ENCODE data around the gene GPR78. TPM values are rescaled to one million over a fixed set of nuclear protein-coding genes. Genes with fewer than 3 reads are reported as not detected.

GPR78 gene
- polyA plus RNA-seq, 1 donor (not counting 4 experiments of a cell fraction or from before 2014, with no cell fraction given): not detected

DNA sequence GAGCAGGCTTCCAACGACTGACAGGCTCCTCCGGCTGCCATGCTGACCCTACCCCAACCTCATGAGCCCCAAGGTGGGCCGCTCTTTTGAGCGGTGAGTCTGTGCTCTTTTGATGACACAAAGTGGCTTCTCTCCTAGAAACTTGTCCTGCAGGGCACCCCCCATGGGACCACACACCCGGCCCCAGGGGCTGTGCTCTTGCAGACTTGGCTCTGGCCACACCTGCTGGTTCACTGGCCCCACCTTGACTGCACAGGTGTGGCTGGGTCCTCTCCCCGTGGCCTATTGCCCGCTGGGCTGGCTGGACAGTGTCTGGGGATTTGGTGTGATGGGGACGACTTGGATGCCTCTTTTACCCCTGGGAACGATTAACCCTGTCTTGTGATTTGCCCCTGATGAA lies 10.9 kb downstream of the GPR78 start:
- dilution Hi-C loops (cut with MboI; ENCODE audit: extremely low pct_ligation_motif_present, low sequenced_read_pairs): no loop called here
- H4K20me1 ChIP-seq (ENCODE audit: control insufficient read depth, extremely low read depth, insufficient read depth, low read length): no peaks in the 10 kb centered on the region
- H3K27ac ChIP-seq (ENCODE audit: control insufficient read depth, insufficient read depth, low read length): no peak overlapping the region
- H2AFZ ChIP-seq (ENCODE audit: control insufficient read depth, low read length): no peak overlapping the region
- H3K79me2 ChIP-seq (ENCODE audit: control insufficient read depth, insufficient read depth, low read length): no peaks in the 10 kb centered on the region
- no peaks in the 10 kb centered on the region for H3K4me1 ChIP-seq (ENCODE audit: control insufficient read depth, extremely low read depth, insufficient read depth, low read length)
- H3K4me2 ChIP-seq (ENCODE audit: control insufficient read depth, extremely low read depth, insufficient read depth, low read depth, low read length): no peak overlapping the region
- no peak overlapping the region for H3K4me3 ChIP-seq (ENCODE audit: control insufficient read depth in 2 of 3, extremely low read depth in 1 of 3, insufficient read depth in 2 of 3, low read depth in 1 of 3, low read length in 3 of 3)
- H3K9ac ChIP-seq (ENCODE audit: control insufficient read depth, extremely low read depth, insufficient read depth, low read length): no peak overlapping the region
- H3K9me3 ChIP-seq (ENCODE audit: control insufficient read depth, low read depth, low read length): no peaks in the 10 kb centered on the region
- no peaks in the 10 kb centered on the region for H3K9me1 ChIP-seq (ENCODE audit: control insufficient read depth, extremely low read depth, insufficient read depth, low read length)
- FAIRE-seq (no peak), DNase-seq (ENCODE audit: low read depth, low spot score) (no peak)
- H3K27me3 ChIP-seq (ENCODE audit: control insufficient read depth, extremely low read depth, insufficient read depth, low read length): peaks cover 37% of the 10 kb centered on the region
- no peaks in the 10 kb centered on the region for H3K36me3 ChIP-seq (ENCODE audit: control insufficient read depth in 2 of 2, extremely low read depth in 1 of 2, insufficient read depth in 2 of 2, low read length in 2 of 2)
- TF ChIP-seq, protein P1, sequence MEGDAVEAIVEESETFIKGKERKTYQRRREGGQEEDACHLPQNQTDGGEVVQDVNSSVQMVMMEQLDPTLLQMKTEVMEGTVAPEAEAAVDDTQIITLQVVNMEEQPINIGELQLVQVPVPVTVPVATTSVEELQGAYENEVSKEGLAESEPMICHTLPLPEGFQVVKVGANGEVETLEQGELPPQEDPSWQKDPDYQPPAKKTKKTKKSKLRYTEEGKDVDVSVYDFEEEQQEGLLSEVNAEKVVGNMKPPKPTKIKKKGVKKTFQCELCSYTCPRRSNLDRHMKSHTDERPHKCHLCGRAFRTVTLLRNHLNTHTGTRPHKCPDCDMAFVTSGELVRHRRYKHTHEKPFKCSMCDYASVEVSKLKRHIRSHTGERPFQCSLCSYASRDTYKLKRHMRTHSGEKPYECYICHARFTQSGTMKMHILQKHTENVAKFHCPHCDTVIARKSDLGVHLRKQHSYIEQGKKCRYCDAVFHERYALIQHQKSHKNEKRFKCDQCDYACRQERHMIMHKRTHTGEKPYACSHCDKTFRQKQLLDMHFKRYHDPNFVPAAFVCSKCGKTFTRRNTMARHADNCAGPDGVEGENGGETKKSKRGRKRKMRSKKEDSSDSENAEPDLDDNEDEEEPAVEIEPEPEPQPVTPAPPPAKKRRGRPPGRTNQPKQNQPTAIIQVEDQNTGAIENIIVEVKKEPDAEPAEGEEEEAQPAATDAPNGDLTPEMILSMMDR (optimal IDR thresholded peaks at IDR 0.05 in 1 of 3, IDR thresholded peaks at IDR 0.05 in 1 of 3, conservative IDR thresholded peaks at IDR 0.05 in 1 of 3; ENCODE audit: extremely low read depth in 1 of 3, insufficient read depth in 2 of 3, low read length in 3 of 3): no peak
- TF ChIP-seq EZH2 (IDR thresholded peaks at IDR 0.05; ENCODE audit: low read length): no peak

DNA sequence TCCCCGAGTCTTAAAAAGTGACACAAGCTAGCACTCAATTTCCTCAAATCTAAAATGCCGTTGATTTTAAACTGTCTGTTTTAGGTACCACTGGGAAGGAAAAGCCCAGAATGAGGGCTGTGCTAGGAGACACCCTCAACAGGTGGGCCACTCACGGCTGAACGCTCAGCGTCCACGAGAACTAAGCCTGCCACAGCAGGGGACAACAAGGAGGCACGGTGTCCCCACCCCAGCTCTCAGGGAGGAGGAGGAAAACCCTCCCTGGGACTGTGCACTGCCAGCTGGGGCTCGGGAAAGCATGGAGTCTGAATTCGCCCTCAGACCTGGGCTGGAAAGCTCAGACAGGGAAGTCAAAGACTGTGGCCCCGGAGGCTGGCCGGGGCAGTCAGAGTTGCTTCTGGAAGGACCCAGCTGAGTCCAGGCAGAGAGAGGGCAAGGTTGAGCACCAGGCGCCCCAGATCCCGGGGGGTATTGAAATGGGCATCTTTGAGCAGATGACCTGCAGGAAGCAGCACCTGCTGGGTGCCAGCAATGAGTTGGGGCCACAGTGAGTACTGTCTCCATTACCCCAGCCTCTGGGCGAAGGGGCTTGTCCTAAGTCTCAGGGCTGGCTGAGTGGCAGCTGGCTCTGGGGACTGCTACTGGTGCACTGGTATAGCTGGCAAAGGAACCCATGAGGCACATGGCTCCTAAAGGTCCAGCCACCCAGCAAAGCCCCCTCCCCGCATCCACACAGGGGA lies 11.6 kb downstream of the GPR78 start:
- H3K27me3 ChIP-seq (ENCODE audit: control insufficient read depth, extremely low read depth, insufficient read depth, low read length): peaks cover 37% of the 10 kb centered on the region
- dilution Hi-C loops (cut with MboI; ENCODE audit: extremely low pct_ligation_motif_present, low sequenced_read_pairs): no loop called here
- no peak for FAIRE-seq

More for the DNA sequence above, 11.6 kb downstream of the GPR78 start:
- no peaks in the 10 kb centered on the region for H3K9me3 ChIP-seq (ENCODE audit: control insufficient read depth, low read depth, low read length)
- H3K9ac ChIP-seq (ENCODE audit: control insufficient read depth, extremely low read depth, insufficient read depth, low read length): no peak overlapping the region
- no peak overlapping the region for H2AFZ ChIP-seq (ENCODE audit: control insufficient read depth, low read length)
- H3K9me1 ChIP-seq (ENCODE audit: control insufficient read depth, extremely low read depth, insufficient read depth, low read length): no peaks in the 10 kb centered on the region
- H3K36me3 ChIP-seq (ENCODE audit: control insufficient read depth in 2 of 2, extremely low read depth in 1 of 2, insufficient read depth in 2 of 2, low read length in 2 of 2): no peaks in the 10 kb centered on the region
- H3K4me2 ChIP-seq (ENCODE audit: control insufficient read depth, extremely low read depth, insufficient read depth, low read depth, low read length): no peak overlapping the region
- no peak for TF ChIP-seq EZH2 (IDR thresholded peaks at IDR 0.05; ENCODE audit: low read length)
- TF ChIP-seq, protein P1 (optimal IDR thresholded peaks at IDR 0.05 in 1 of 3, IDR thresholded peaks at IDR 0.05 in 1 of 3, conservative IDR thresholded peaks at IDR 0.05 in 1 of 3; ENCODE audit: extremely low read depth in 1 of 3, insufficient read depth in 2 of 3, low read length in 3 of 3): no peak
- no peaks in the 10 kb centered on the region for H4K20me1 ChIP-seq (ENCODE audit: control insufficient read depth, extremely low read depth, insufficient read depth, low read length)
- H3K4me3 ChIP-seq (ENCODE audit: control insufficient read depth in 2 of 3, extremely low read depth in 1 of 3, insufficient read depth in 2 of 3, low read depth in 1 of 3, low read length in 3 of 3): no peak overlapping the region
- H3K79me2 ChIP-seq (ENCODE audit: control insufficient read depth, insufficient read depth, low read length): no peaks in the 10 kb centered on the region
- DNase-seq (ENCODE audit: low read depth, low spot score): no peak
- H3K4me1 ChIP-seq (ENCODE audit: control insufficient read depth, extremely low read depth, insufficient read depth, low read length): no peaks in the 10 kb centered on the region
- H3K27ac ChIP-seq (ENCODE audit: control insufficient read depth, insufficient read depth, low read length): no peak overlapping the region
